ENCODE measurements around the gene TENM4. TPM values are rescaled to one million over a fixed set of nuclear protein-coding genes. Genes with fewer than 3 reads are reported as not detected.

TENM4 gene
- total and polyA plus RNA-seq, 10 of the 15 experiments (the other 5 are each of a cell fraction or from before 2014, with no cell fraction given), result 0.03 to 0.12 (median 0.06) TPM; not detected in 7

GRCh38 chr11:79062814-79063762 lies 377.7 kb downstream of the TENM4 start:
- WGBS (ENCODE audit: insufficient coverage, insufficient replicate concordance, low lambda C conversion rate, missing lambda C conversion rate), result 7% methylated on average over 16 of the region's 16 CpGs
- no TSS peak for BruUV-seq (replicated peaks)
- Histone ChIP-seq H3K4me2 (ENCODE audit: control insufficient read depth, insufficient read depth) (no peak overlapping the region), H2AFZ (ENCODE audit: control insufficient read depth, low read depth, low read length) (no peak overlapping the region), H3K27me3 (replicated peaks in 1 of 2; ENCODE audit: control insufficient read depth in 2 of 2, insufficient read depth in 2 of 2, low read length in 1 of 2) (no peaks in the 10 kb centered on the region), H3K79me2 (ENCODE audit: control insufficient read depth, insufficient read depth, low read length) (no peaks in the 10 kb centered on the region), H3K27ac (ENCODE audit: control insufficient read depth, insufficient read depth) (no peak overlapping the region), H3K4me1 (ENCODE audit: control insufficient read depth, insufficient read depth, low read length) (no peaks in the 10 kb centered on the region), H3K4me3 (no peak overlapping the region), H4K20me1 (ENCODE audit: control insufficient read depth, insufficient read depth) (no peaks in the 10 kb centered on the region), H3K9ac (ENCODE audit: control insufficient read depth, insufficient read depth, low read length) (no peak overlapping the region), H3K9me3 (replicated peaks; ENCODE audit: control insufficient read depth, insufficient read depth, low read length) (no peaks in the 10 kb centered on the region), H3K36me3 (ENCODE audit: control insufficient read depth in 2 of 2, insufficient read depth in 2 of 2, low read length in 1 of 2) (no peaks in the 10 kb centered on the region)
- SMC1A ChIA-PET (ENCODE audit: uncharacterized antibody, unreplicated experiment), result interaction anchor here (0.8 to 1.2 kb wide), 2 partner anchors 37 to 259 kb away, joined by 3 to 4 read pairs; no protein-coding TSS in a partner anchor
- POLR2A ChIA-PET, result interaction anchor here (1.1 kb wide), 1 partner anchor 19 kb away, joined by 3 read pairs; no protein-coding TSS in a partner anchor
- DNase-seq (ENCODE audit: low read depth, low spot score) (no peak), ATAC-seq (peak; percentile 91), FAIRE-seq (no peak)
- in situ Hi-C loops (cut with MboI) (no loop called here), intact Hi-C loops (cut with micrococcal nuclease; ENCODE audit: unreplicated experiment) (no loop called here)
- CTCF ChIA-PET, result interaction anchor here (0.6 to 1.4 kb wide), 6 partner anchors 8 to 359 kb away, joined by 3 to 6 read pairs (median 4); no protein-coding TSS in a partner anchor
- RAD21 ChIA-PET (ENCODE audit: unreplicated experiment), result no interaction called here
- peak; percentile 6 to 28 (median 22); a peak in 1 of 6 replicates for TF ChIP-seq CTCF (IDR thresholded peaks at IDR 0.05 in 2 of 3, conservative IDR thresholded peaks at IDR 0.05 in 1 of 3; ENCODE audit: control insufficient read depth in 2 of 3, extremely low read depth in 1 of 3, insufficient read depth in 1 of 3, low read depth in 3 of 3, low read length in 3 of 3)
- TF ChIP-seq RELA (IDR thresholded peaks at IDR 0.05; ENCODE audit: borderline replicate concordance, partially characterized antibody), result no peak
- TF ChIP-seq GATAD2B (conservative IDR thresholded peaks at IDR 0.05; ENCODE audit: low read depth), result no peak
- TF ChIP-seq PKNOX1 (IDR thresholded peaks at IDR 0.05), result peak; percentile 21; the same call in 1 of the 2 replicates
- peak; percentile 41; the same call in 1 of the 2 replicates for TF ChIP-seq IKZF1 (conservative IDR thresholded peaks at IDR 0.05)
